Cardiac muscle cell (in vitro differentiated cells and primary cell): ENCODE results near the gene HES1. TPM values are rescaled to one million over a fixed set of nuclear protein-coding genes. Genes with fewer than 3 reads are reported as not detected.

Experiments used
- DNase-seq, 2 donors: peaks; one replicate each; pipeline versions ENCODE4 v3.0.0 to v3.0.0-alpha.2; 2010 to 2017; ENCODE audit warnings: low read depth in 1 of 2, low spot score in 1 of 2
- H3K27ac ChIP-seq: fragments of 200-600 bp; sonication (generic); 2 replicates; pipeline ENCODE4 v1.5.1; 2016
- H3K27me3 ChIP-seq: fragments of 200-600 bp; sonication (generic); 2 replicates; pipeline ENCODE4 v1.6.0; 2016; ENCODE audit warnings: control low read depth
- H3K36me3 ChIP-seq: fragments of 200-600 bp; sonication (generic); 2 replicates; pipeline ENCODE4 v1.5.1; 2016; ENCODE audit warnings: control low read depth
- H3K4me1 ChIP-seq: fragments of 200-600 bp; sonication (generic); 2 replicates; pipeline ENCODE4 v1.8.1; 2017; ENCODE audit warnings: low read depth, mild to moderate bottlenecking, mixed run types
- H3K4me3 ChIP-seq: fragments of 200-600 bp; sonication (generic); 2 replicates; pipeline ENCODE4 v1.5.1; 2016; ENCODE audit warnings: mild to moderate bottlenecking
- H3K9me3 ChIP-seq: fragments of 200-600 bp; sonication (generic); 2 replicates; pipeline ENCODE4 v1.5.1; 2017; ENCODE audit warnings: low read depth, mild to moderate bottlenecking, control low read depth
- CTCF ChIP-seq: IDR thresholded peaks from 2 replicates; pipeline ENCODE4 v1.5.1; 2012; ENCODE audit warnings: low read depth, mild to moderate bottlenecking, low read length
- polyA plus RNA-seq: library from polyadenylated mRNA; unstranded; fragments of >200 nt; fragmentation: Nextera tagmentation; extraction: Ambion mirVana; gene quantifications from 2 replicates; pipeline ENCODE4 v1.2.1, GENCODE V29; 2016
- total RNA-seq: library from RNA; depleted of rRNA; stranded (reverse); fragments of >200 nt; gene quantifications from 2 replicates; pipeline ENCODE4 v1.2.3, GENCODE V29; 2016

HES1 gene
- total and polyA plus RNA-seq, 2 experiments from 2014 or later: 22.6 to 33.9 TPM

DNA sequence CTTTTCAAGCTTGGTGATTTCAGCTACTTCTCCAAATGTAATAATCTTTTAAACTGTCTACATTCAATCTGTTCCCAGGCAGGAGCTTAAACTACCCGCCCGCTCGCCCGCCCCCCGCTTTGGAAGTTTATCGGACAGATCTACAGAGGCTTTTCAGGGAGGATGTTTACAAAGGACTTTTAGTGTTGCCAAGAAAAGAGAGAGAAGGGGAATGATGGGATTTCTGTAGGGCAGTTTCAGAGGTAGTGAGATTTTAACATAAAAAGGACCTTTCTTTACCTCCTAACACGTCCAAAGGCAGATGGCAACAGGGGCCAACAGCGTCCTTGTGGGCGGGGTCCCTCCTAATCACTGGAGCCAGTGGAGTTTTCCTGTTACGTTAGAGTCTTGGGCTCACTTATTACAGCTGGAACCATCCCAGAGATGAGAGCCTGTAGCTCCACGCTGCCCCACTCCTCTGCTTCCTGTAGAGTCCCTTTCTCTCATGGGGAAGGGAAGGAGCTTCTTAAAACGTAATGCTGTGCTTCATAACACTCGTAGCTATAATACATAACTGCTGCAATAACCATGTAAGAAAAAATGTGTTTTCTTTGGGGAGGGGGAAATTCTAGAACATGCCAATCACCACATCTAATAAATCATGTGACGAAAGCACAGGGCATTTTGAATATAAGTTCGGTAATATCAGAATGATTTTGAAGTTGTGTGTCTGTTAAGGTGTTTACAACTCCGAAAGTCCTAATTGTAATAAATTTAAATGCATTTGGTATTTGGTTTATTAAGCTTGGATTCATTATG lies 30.9 kb downstream of the HES1 start:
- peak; percentile 28 to 73 for DNase-seq
- Histone ChIP-seq H3K36me3 (no peaks in the 10 kb centered on the region), H3K4me3 (no peak overlapping the region), H3K9me3 (no peaks in the 10 kb centered on the region), H3K4me1 (peaks cover 18% of the 10 kb centered on the region), H3K27ac (no peak overlapping the region), H3K27me3 (no peaks in the 10 kb centered on the region)
- TF ChIP-seq CTCF: no peak

- Histone ChIP-seq H3K9me3 (no peaks in the 10 kb centered on the region), H3K27me3 (no peaks in the 10 kb centered on the region), H3K27ac (no peak overlapping the region), H3K4me1 (peaks cover 10% of the 10 kb centered on the region), H3K4me3 (no peak overlapping the region), H3K36me3 (no peaks in the 10 kb centered on the region)
- TF ChIP-seq CTCF: no peak
- no peak for DNase-seq
These were observed 31.7 kb downstream of the HES1 start for GRCh38 chr3:194167480-194168282.

DNA sequence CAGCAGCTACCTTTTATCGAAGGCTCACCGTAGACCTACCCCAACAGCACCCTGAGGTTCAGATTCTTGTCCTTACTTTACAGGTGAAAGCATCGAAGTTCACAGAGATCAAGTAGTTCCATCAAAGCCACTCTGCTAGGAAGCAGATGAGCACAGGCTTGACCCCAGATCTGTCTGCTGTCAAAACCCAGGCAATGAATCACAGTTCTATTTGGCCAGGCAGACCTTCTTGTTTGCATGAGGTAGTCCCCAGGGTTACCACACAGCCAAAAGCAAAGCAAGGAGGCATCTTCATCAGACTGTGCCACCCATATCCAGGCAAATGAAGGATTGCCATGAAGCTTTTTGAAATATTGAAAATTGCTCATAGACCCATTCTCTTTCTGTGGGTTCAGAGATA lies 33.0 kb downstream of the HES1 start:
- Histone ChIP-seq H3K36me3 (no peaks in the 10 kb centered on the region), H3K27ac (no peak overlapping the region)
- no peak for TF ChIP-seq CTCF

DNA sequence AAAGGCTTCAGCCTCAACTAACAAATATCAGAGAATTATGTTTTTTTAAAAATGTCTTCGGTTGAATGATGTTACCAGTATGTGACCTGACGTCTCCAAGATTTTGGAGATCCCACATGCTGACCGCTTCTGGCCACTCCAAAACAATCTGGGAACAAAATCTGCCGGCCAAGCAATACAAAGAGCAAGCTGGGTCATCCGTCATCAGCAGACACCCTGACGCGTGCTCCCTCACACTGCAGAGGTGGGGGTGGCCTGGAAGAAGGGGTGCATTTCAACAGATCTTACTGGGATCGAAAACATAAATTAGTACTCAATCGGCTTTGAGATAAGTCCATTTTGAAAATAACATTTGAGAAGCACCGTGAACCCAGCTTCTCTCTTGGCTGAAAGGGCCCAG lies 33.6 kb downstream of the HES1 start:
- Histone ChIP-seq H3K27ac (no peak overlapping the region), H3K27me3 (no peaks in the 10 kb centered on the region), H3K9me3 (no peaks in the 10 kb centered on the region), H3K36me3 (no peaks in the 10 kb centered on the region), H3K4me1 (peaks cover 9% of the 10 kb centered on the region), H3K4me3 (no peak overlapping the region)
- DNase-seq: no peak
- no peak for TF ChIP-seq CTCF

More for the DNA sequence above, 33.0 kb downstream of the HES1 start:
- Histone ChIP-seq H3K9me3 (no peaks in the 10 kb centered on the region), H3K4me3 (no peak overlapping the region), H3K4me1 (peaks cover 9% of the 10 kb centered on the region), H3K27me3 (no peaks in the 10 kb centered on the region)
- no peak for DNase-seq

DNA sequence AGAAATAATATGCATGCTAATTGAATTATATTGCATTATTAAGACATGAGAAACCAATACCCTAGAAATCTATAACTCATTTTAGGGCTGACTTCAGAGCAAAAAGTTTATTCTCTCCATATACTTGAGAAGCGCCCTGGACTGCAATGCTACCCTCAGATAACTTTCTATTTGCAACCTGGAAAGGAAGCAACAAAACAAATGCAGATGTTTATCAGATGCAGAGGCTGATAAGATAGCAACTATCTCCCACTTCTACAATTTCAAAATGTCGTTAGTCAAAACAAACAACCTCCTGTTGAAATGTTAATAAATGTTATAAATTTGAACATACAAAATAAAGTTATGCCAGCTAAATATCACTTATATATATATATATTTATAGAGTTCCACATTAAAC lies 34.8 kb downstream of the HES1 start:
- Histone ChIP-seq H3K27me3 (no peaks in the 10 kb centered on the region), H3K4me3 (no peak overlapping the region), H3K36me3 (no peaks in the 10 kb centered on the region), H3K27ac (no peak overlapping the region), H3K9me3 (no peaks in the 10 kb centered on the region), H3K4me1 (peaks cover 9% of the 10 kb centered on the region)
- no peak for DNase-seq
- TF ChIP-seq CTCF: no peak
